Hematopoietic multipotent progenitor cell treated with erythropoietin and hydrocortisone succinate and interleukin-3 and kit ligand, for 8 days (in vitro differentiated cells): Measurements from ENCODE around the gene FOXF1.
A peak's percentile ranks its signal among the peaks of the same experiment; 100 is the strongest.

Experiments
- DNase-seq: peaks from one replicate; pipeline ENCODE4 v3.0.0-alpha.2; 2015

Gene FOXF1

DNA sequence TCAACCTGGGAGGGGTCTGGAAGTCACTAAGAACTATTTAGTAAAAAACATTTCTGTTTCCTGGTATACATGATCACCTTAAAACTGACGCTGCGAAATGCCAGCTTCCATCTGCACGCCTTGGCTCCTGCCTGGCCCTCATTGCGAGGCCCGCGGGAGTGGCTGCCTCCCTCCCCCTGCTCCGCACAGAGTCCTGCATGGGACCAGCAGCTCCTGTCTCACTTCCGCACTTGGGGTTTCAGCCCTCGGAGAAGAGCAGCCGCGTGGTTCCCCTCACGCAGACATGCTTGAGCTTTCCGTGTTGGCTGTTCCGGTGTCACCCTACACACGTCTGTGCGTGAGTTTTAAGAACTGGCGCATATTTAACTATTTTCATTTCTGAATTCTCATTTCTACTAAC is 26.3 kb downstream of the FOXF1 start:
- DNase-seq: no peak

DNA sequence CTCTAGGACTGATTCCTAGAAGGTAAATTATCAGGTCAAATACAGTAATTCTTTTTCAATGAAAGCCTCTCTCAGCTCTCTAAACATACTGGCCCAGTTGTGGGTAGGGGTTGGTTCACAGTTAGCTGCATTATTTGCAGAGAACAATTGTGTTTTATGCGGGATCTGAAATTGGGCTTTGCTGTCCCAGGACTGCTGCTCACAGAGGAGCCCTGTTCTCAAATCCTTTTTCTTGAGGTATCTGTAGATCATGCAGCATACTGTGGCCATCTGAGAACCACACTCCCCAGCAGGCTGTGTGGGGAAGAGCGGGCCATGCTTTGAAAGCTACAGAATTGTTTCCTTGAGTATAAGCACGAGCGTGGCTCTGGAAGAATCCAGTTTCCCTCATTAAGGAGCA is 27.2 kb downstream of the FOXF1 start:
- DNase-seq: no peak

DNA sequence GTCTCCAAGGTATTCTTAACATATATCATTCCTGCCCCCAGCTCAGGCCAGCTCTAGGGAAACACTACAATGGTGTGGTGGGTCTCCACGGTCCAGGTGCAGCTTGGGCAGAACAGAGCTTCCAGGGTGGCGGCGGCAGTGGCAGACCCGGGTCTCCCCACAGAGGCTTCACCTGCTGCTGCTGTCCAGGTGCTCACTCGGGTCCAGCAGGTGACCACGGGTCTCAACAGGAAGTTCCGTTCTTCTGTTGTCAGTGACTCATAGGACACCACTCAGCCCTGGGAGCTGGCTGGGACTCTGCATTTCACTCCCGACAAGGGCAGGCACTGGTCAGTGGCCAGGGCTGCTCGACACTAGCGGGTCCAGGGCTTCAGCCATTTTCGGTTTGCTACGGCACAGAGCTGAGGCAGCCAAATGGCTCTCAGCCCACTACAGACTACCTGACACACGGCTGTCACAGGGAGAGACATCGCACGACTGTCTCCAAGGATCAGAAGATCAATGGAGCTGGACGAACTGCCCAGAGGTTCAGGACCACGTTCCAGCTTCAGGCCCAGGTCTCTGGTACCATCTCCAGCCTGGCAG is 28.0 kb downstream of the FOXF1 start:
- DNase-seq: no peak

DNA sequence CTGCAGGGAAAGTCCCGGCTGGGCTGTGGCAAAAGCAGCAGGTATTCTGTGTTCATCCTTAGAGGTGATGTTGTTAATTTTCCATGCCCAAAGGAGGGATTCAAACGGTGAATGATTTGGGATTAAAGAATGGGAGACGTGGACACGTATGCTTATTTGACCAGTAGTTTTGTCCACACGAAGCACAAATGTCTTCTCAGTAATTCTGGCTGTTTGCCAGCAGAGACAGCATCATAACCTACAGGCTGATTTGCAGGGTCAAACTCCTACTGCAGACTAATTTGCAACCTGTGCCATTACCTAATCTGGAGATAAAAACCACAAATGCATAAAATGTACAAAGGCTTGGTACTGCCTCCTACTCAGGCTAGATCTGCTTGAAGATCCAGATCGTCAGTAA is 30.6 kb downstream of the FOXF1 start:
- DNase-seq: no peak

DNA sequence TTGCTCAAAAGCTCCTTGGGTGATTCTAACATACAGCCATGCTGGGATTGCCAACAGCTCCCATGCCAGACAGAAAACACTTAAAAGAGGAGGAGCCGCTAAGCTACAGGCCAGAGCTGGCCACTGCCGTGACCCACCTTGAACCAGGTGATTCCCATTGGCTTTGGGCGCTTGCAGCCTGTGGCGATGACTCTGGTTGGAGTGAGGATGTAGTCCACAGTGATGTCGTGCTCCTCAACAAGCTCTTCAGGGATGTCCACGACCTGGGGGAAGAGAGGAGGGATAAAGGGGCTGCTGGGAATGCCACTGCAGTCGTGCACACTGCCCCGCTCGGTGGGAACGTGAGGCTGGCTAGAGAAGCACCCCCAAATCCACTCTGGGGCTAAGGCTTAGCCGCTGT is 31.2 kb downstream of the FOXF1 start:
- DNase-seq: no peak

DNA sequence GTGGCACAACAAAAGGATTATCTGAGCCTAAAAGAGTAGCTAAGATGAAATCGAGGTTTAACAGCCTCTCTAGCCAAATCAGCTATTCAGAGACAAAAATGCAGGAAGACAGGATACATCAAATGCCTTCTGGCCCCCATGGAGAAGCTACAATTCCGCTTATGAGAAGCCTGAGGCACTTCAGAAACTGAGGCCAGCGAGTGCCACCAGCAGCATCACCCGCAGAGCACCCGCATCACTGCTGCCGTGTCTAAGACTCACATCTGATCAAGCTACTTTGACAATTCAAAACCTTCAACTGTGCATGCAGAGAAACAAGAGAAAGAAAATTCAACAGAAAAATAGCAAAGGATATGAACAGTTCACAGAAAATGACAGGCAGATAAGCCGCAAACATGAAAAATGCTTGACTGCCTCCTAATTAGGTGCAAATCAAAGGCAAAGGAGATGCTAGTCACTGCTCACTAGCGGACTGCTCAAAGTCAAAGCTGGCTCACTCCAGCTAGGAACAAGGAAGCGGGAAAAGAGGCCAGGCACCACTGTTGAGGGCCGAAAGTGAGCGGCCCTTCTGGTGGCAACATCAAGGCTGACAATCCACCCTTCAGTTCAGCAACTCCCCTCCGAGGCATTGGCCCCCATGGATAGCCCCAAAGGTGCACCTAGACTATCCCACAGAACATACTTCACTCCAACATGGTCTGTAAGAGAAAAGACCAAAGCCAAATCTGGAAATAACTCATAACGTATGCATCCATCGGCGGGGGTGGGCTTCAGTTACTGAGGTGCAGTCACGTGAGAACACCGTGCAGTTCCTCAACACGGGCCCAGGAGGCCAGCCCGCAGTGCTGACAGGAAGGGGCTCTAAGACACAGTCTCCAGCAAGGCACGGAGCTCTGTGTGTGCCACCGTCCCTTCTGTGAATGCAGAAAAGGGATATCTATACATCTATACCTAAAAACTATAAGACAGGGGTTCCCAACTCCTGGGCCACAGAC is 32.7 kb downstream of the FOXF1 start:
- no peak for DNase-seq

DNA sequence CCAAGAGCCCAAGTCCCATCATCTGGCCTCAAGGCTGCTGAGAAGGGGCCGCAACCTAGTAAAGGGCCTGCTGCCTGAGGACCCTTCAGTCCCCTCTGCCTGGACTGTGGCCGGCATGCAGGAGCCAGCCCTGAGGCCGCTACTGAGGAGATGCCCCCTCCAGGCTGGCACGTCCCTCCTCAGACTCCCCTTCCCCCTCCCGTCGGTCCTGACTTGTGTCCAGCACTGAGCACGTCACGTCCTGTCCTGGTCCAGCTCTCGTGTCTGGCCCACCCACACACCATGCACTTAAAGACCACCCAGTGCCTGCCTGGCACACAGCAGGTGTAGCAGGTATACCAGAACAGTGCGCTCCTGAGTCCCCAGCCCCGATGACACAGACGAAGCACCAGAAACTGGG is 35.2 kb downstream of the FOXF1 start:
- no peak for DNase-seq

DNA sequence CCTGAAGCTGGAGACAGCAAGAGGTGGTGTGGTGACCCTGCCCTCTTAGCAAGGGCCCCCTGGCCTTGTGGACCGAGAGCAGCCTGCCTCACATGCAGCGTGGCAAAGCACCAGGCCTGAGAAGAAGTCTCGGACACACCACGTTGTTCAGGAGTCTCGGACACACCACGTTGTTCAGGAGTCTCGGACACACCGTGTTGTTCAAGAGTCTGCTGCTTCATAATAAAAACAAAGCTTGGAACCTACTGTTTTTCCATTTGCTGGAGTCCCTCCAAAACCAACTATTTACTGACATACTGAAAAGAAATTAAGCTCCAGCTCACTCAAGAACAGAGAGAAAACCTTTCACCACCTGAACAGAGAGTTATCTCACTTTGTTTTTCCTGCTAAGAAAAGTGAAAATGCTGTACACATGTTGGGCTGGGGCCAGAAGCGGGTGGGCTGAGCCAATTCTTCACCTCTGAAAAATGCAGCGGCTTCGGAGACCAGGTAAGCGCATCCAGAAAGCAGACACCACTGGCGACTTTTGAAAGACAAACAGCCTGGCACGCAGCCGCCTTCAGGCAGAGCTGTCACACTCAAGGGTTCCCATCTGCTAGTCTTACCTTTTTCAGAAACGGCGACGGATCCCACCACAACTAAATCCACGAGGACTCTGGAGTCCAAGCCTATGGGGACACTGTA is 35.8 kb downstream of the FOXF1 start:
- no peak for DNase-seq

DNA sequence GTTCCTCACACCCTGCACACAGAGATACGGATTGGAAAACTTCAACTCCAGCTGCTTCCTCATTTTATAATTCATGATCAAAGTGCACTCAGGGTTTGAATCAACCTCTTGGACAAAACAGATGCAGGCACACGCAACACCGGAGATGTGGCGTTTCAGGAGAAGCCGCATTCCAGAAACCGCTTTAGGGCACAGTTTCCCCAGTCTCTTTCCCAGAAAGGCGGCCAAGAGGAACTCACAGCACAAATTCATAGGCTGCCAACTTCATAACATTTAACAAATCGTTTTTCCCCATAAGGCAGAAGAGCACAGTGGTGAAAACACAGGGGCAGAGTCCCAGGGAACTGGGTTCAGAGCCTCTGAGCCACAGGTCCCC is 36.3 kb downstream of the FOXF1 start:
- DNase-seq: no peak

DNA sequence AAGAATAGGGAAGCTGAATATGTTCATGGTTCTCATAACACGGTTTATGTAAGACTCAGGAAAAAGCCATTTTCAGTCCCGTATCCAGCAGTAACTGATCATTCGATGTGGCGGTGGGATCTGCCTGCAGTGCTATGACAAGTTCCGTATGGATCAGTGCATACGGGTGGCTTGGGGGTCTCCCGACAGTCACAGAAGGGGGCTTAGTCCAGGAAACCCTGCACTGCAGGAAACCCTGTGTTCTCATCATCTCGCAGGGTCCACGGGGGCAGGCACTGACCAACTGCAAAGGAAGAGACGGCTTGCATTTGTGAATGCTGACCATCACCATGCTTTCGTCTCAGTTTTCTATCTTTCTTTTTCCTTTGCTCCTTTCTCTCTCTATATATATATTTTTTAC is 37.0 kb downstream of the FOXF1 start:
- DNase-seq: no peak

DNA sequence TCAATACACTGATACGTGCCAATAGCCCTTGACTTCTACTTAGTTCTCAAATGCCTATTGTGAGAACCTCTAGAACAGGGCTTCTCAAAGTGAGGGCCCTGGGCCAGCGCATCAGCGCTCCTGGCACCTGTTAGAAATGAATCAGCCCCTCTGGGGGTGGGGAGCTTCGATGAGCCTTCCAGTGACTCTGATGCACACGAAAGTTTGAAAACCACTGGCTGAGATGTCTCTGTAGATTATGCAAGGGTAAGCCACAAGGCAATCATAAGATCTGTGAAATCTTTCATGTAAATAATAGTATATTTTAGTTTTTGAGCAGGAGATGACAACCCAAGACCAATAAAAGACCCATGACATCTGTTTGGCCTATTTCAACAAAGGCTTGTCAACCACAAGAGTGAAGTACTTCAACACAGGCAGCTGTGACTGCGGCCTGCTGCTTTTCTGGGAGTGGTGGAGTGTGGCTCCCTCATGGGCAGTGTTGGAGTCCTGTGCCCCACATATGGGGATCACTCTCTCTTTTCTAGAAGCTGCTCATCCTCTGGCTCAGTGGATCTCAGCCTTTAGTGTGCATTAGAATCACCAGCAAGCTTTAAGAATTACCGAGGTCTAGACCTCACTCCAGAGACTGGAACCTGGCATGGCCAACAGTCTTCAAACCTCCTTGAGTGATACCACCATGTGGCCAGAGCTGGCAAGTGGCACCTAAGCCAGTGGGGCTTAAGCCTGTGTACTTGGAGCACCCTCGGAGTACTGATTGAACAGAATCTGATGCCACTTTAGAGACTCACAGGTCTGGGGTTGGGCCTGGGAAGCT is 39.0 kb downstream of the FOXF1 start:
- no peak for DNase-seq

DNA sequence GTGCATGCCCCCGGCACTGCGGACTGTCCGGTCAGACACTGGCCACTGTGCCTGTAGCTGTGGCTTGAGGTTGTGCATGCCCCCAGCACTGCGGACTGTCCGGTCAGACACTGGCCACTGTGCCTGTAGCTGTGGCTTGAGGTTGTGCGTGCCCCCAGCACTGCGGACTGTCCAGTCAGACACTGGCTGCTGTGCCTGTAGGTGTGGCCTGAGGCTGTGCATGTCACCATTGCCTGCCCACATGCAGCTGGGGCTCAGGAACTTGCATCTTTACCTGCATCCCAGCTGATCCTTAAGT is 39.5 kb downstream of the FOXF1 start:
- DNase-seq: no peak

DNA sequence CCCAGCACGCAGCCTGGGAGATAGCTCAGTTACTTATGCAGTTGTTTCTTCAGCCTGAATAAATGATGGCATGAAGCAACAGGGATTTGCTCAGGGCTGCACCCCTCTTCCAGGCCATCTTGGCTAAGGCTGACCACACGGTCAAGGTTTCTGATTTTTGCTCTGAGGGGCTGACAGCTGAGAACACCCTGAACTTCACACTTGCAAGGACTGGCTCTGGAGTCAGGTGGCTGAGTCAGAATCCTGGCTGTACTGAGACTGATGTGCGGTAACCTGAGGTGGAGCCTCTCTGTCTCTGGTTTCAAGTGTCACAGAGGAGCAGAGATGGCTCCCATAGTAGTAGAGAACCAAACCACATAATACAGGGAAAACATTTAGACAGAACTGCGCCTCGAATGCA is 40.0 kb downstream of the FOXF1 start:
- DNase-seq: no peak

DNA sequence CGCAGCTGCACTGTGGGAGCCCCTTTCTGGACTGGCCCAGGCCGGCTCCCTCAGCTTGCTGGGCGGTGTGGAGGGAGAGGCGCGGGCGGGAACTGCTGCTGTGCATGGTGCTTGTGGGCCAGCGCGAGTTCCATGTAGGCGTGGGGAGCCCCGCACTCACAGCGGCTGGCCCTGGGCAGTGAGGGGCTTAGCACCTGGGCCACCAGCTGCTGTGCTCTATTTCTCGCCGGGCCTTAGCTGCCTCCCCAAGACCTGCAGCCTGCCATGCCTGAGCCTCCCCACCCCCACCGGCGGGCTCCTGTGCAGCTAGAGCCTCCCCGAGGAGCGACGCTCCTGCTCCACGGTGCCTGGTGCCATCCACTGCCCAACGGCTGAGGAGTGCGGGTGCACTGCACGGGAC is 43.0 kb downstream of the FOXF1 start:
- no peak for DNase-seq

DNA sequence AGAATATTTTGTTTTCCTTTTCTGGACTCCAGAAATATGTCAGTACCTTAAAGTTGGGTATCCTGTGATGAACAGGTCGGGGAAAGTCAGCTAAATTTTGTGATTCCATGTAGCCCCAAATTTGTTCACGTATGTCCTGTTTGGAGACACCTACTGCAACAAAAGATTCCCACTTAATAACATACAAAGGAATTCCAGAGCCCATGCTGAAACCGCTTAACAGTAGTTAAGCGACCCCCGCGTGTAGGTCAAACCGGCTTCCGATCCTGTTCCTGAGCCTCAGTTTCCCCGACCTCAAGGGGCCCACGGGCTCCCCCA is 44.2 kb downstream of the FOXF1 start:
- peak; percentile 8 for DNase-seq

DNA sequence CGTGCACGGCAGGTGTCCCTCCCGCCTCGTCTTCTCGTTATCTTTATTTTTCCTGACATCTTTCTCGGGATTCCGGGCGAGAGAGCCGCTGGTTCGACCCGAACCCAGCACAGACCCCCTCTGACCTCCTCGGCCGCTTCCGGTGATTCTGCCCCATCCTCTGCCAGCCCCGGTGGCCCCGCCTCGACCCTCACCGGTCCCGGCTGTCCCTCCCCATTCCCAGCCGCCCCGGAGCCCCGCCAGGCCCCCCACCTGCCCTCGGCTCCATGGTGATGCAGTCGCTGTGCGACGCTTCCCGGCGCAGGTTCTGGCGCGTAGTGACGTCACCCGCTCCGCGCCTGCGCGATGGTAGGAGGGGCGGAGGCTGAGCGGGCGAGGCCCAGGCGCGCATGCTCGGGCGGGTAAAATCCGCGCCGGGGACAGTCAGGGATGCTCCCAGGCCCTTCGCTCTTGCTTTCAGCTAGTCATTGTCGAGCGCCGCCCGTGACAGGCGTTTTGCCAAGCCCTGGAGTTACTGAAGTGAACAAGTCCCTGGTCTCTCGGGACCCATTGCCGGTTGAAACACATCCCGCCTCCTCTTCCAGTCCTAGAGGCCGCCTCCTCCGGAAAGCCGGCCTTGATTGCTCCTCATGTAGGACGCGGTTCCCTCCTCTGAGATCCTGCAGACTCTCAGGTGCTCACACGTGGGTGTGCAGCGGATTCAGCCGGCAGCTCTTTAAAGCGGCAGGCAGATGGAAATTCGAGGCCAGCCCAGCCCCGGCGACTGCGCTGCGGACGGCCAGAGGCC is 44.8 kb downstream of the FOXF1 start, which contains the start of gene MTHFSD:
MTHFSD (minus strand) TSS at position 319 of the 787 bp plus-strand sequence; CDS start at position 268, 51 bp downstream.
- peak; percentile 91 for DNase-seq

DNA sequence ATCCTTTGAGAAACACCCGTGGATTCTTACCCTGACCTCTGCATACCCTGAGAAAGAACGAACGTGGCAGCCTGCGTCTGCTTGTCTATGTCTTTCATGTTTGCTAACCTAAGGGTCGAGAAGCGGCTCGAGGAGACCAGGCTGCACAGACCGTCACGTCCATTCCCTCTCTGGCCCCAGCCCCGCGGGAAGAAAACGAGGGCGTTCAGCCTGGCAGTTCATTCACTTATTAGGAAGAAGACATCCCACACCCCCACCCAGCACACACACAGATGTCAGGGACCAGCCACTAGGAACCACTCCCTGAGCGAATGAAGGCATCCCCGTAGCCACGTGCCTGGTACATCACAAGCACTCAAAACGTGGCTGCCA is 45.4 kb downstream of the FOXF1 start:
- DNase-seq: no peak

DNA sequence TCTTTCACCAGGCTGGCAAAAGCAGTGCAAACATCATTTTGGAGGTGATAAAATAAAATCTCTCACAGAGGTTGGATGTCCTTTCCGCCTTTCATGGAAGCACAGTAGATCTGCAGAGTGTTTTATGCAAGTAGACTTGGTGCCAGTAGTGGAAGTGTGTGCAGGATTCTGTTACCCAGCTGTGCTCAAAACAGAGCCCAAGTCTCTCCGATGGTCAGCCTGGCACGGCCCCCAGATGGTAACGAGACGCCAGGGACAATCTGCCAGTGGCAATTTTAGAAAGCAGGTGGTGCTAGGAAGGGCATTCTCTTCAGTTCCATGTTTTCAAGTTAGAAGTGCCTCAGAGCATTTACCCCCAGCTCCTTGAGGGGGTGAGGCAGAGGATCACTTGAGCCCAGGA is 46.2 kb downstream of the FOXF1 start:
- no peak for DNase-seq

DNA sequence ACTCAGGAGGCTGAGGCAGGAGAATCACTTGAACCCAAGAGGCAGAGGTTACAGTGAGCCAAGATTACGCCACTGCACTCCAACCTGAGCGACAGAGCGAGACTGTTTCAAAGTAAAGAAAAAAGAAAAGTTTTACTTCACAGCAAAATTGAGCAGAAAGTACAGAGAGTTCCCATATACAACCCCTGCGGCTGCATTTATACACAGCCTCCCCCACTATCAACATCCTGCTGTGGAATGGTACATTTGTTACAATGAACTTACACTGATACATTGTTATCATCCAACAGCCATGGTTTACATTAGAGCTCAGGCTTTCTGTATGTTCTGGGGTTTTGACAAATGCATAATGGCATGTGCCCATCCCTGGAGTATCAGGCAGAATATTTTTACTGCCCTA is 47.3 kb downstream of the FOXF1 start:
- no peak for DNase-seq

DNA sequence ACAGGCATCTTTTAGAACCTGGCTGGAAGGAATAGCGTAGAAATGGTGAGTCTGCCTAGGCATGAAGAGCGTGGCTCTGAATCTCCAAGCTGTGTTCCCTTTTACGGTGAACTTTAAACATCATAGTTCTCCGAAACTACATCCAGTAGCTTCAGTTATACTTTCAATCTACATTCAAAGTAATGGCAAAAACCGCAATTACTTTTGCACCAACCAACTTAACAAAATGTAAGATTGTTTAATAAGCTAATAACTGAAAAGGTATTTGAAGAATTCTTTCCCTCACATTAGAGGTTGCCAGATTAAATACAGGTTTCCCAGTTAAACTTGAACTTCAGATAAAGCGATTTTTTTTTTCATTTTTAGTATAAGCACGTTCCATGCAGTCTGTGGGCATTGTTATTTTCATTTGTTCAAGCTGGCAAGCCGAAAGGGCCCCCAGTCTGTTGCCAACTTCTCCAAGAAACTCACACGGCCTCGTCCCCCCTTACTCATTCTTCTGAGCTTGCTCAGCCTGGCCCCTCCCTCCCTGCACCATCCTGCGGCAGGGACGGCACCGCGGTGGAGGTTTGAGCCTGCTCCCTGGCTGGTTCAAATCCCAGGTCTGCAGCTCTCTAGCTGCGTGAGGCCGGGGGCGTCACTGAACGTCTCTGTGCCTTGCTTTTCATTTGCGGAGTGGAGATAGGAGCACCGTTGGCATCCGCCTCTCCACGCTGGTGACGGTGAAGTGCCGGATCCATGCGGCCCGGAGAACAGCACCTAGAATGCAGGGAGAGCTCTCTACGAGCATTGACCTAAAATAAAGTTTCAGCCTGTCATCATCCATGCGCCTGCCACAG is 48.2 kb downstream of the FOXF1 start:
- no peak for DNase-seq

DNA sequence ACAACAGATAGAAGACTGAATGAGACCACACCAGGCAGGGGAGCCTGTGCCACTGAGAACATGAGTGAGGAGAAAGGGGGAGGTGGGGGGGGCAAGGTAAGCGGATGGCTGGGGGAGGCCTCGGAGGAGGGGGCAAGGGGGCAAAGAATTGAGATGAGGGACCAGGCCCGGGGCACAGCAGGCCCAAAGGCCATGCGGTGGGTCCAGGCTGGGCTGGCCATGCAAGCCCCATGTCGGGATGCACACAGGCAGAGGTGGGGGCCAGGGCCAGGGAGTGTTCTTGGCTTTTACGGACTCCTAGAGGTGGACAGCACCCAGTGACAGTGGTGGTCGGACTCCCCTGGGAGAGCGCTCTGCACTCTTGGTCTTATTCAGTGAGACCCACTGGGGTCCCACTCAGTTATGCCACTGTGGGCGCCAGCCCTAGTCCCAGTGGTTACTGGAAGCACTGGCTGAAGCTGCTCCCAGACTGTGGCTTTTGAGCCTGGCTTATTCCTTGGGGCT is 49.5 kb downstream of the FOXF1 start:
- no peak for DNase-seq
